Lung (tissue), 12 donors: ENCODE measurements around the gene GRAMD1A. TPM values are rescaled to one million over a fixed set of nuclear protein-coding genes. Genes with fewer than 3 reads are reported as not detected.
A peak's percentile ranks its signal among the peaks of the same experiment; 100 is the strongest.

ENCODE experiments used
- ATAC-seq: fragments of 200-7000 bp; cut with Tn5 transposase; one replicate; pipeline ENCODE4 v1.9.1; 2020; ENCODE audit warnings: moderate number of reproducible peaks; ENCODE audit not compliant: insufficient read depth, low FRiP score
- DNase-seq, 3 donors: peaks; one replicate each; pipeline ENCODE4 v3.0.0-alpha.2; 2013 to 2017
- H3K27ac ChIP-seq, 2 donors: one replicate each; pipeline ENCODE4 v1.5.1; 2013; ENCODE audit warnings: mild to moderate bottlenecking in 2 of 2, moderate library complexity in 2 of 2, control low read depth in 1 of 2, inconsistent platforms in 1 of 2, low read depth in 1 of 2, low read length in 1 of 2
- H3K27me3 ChIP-seq, 3 donors: one replicate each; pipeline ENCODE4 v1.5.1; 2013; ENCODE audit warnings: low read length in 2 of 3; ENCODE audit not compliant: control insufficient read depth in 3 of 3, insufficient read depth in 3 of 3
- H3K36me3 ChIP-seq, 4 donors: one replicate each; pipeline ENCODE4 v1.5.1; 2013; ENCODE audit warnings: low read length in 4 of 4, mild to moderate bottlenecking in 1 of 4, moderate library complexity in 1 of 4; ENCODE audit not compliant: control insufficient read depth in 4 of 4, insufficient read depth in 4 of 4
- H3K4me1 ChIP-seq, 5 donors: one replicate each; pipeline ENCODE4 v1.5.1; 2013; ENCODE audit warnings: low read length in 5 of 5, mild to moderate bottlenecking in 2 of 5, moderate library complexity in 1 of 5; ENCODE audit not compliant: control insufficient read depth in 5 of 5, insufficient read depth in 5 of 5
- H3K4me3 ChIP-seq: one replicate; pipeline ENCODE4 v1.5.1; 2013; ENCODE audit warnings: mild to moderate bottlenecking, control low read depth, moderate library complexity
- H3K9ac ChIP-seq, 2 donors: one replicate each; pipeline ENCODE4 v1.5.1; 2013; ENCODE audit warnings: low read length in 2 of 2, control low read depth in 1 of 2; ENCODE audit not compliant: insufficient read depth in 1 of 2
- H3K9me3 ChIP-seq, 4 donors: one replicate each; pipeline ENCODE4 v1.5.1; 2013; ENCODE audit warnings: low read length in 3 of 4, mild to moderate bottlenecking in 1 of 4, moderate library complexity in 1 of 4; ENCODE audit not compliant: control insufficient read depth in 4 of 4, insufficient read depth in 3 of 4
- CTCF ChIP-seq: IDR thresholded peaks from 2 replicates; pipeline ENCODE4 v1.5.1; 2012; ENCODE audit warnings: mild to moderate bottlenecking; ENCODE audit errors: control extremely low read depth, extremely low read depth
- WGBS, 2 donors: extraction: QIAGEN DNeasy Blood & Tissue Kit; methylation state at CpG; one replicate each; pipeline ENCODE4 v1.1.7; 2013; 5-methylcytosine and 5-hydroxymethylcytosine counted together
- polyA plus RNA-seq, 2 donors: library from polyadenylated mRNA; stranded (reverse); fragments of 200-250 nt; gene quantifications; one replicate each; pipeline ENCODE4 v1.2.1, GENCODE V29; 2013
- total RNA-seq, 2 donors: library from RNA; depleted of rRNA in 1 of 2; stranded (reverse); fragments of >200 nt in 1 of 2; gene quantifications; one replicate each; pipeline ENCODE4 v1.2.1, GENCODE V29; 2014 to 2021
- donor health status: control.
- donor health status: control.
- donor health status: Bipolar disorder and iron deficiency.
- donor health status: healthy.
- donor health status: DM: yes; HTN: yes; CAD: no.

Gene GRAMD1A
- total and polyA plus RNA-seq, 4 donors, result 92.2 to 217 (median 133) TPM

GRCh38 chr19:35008891-35009341, 8.8 kb downstream of the GRAMD1A start:
- no peaks in the 10 kb centered on the region for H3K27me3 ChIP-seq
- H3K9me3 ChIP-seq, result no peaks in the 10 kb centered on the region
- H3K4me3 ChIP-seq, result no peak overlapping the region
- DNase-seq (no peak), ATAC-seq (no peak)
- H3K36me3 ChIP-seq, result peaks cover 0 to 37% (median 30%) of the 10 kb centered on the region in 4 donors
- peak overlapping the region in 1 of 2 donors; percentile 42 for H3K27ac ChIP-seq
- peaks cover 0 to 32% (median 5%) of the 10 kb centered on the region in 5 donors for H3K4me1 ChIP-seq
- WGBS, 2 donors, result 68 to 87% methylated on average over 12 of the region's 12 CpGs
- no peak for TF ChIP-seq CTCF
- H3K9ac ChIP-seq, result no peak overlapping the region

DNA sequence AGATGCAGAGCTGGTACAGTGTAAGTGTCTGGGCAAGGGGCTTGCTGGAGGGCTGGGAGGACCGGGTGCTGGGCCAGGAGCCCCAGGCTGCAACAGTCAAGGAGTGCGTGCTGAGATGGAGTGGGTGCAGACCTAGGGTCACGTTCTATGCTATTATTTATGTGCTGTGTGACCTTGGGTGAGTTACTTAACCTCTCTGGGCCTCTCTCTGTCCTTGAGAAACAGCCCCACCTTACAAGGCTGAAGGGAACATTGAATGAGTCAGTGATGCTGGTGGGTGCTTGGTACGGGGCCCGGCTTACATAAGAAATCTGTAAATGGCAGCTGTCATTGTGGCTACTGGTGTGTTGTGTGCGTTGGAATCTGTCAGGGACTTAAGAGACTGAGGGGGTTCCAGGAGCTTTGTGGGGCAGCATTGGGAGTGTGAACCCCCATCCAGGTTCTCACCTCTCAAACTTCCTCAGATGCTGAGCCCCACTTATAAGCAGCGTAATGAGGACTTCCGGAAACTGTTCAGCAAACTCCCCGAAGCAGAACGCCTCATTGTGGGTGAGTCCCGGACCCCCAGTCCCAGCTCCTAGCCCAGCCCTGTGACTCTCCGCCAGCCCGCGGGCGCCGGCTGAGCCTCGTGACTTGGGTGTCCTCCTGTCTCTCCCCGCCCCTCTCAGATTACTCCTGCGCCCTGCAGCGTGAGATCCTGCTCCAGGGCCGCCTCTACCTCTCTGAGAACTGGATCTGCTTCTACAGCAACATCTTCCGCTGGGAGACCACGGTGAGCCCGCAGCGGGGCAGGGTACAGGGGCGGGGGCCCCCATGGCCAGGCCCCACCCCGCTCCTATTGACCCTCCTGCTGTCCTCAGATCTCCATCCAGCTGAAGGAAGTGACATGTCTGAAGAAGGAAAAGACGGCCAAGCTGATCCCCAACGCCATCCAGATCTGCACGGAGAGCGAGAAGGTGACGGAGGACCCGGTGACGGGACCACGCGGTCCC, 9.6 kb downstream of the GRAMD1A start:
- Histone ChIP-seq H3K36me3 (peaks cover 0 to 42% (median 35%) of the 10 kb centered on the region in 4 donors), H3K4me3 (no peak overlapping the region), H3K4me1 (peaks cover 0 to 25% (median 5%) of the 10 kb centered on the region in 5 donors), H3K9ac (no peak overlapping the region), H3K27me3 (no peaks in the 10 kb centered on the region), H3K9me3 (no peaks in the 10 kb centered on the region), H3K27ac (peak overlapping the region in 1 of 2 donors; percentile 42)
- no peak for DNase-seq
- 89 to 91% methylated on average over 36 of the region's 36 CpGs for WGBS, 2 donors
- no peak for ATAC-seq
- TF ChIP-seq CTCF, result no peak

- Histone ChIP-seq H3K9ac (no peak overlapping the region), H3K27me3 (no peaks in the 10 kb centered on the region), H3K4me1 (peaks cover 0 to 14% (median 0%) of the 10 kb centered on the region in 5 donors), H3K36me3 (peaks cover 0 to 51% (median 43%) of the 10 kb centered on the region in 4 donors), H3K4me3 (no peak overlapping the region), H3K9me3 (no peaks in the 10 kb centered on the region), H3K27ac (peak overlapping the region in 1 of 2 donors; percentile 43)
- WGBS, 2 donors, result 47 to 74% methylated on average over 12 to 13 of the region's 13 CpGs
- DNase-seq (no peak), ATAC-seq (no peak)
- no peak for TF ChIP-seq CTCF
Measured at GRCh38 chr19:35011091-35011689, 11.1 kb downstream of the GRAMD1A start.
